Measurements from ENCODE around the gene TAGLN2.

Gene TAGLN2

DNA sequence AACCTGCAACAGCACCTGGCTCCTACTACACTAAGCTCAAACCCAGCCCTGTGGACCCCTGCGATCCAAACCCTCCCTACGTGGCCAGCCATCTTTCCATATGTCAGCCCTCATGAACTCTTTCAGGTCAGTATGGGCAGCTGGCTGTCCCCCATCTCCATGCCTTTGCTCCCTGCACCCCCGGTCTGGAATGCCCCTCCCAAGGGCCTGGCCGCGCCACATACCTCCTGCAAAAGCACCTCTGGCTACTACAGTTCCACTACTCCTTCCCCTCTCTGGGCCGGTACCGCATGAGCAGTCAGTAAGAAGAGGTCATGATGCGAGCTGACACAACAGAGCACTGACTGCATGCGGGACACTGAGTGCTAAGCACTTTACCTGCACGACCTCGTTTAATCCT lies 10.0 kb upstream of the TAGLN2 start:
- no peak for TF ChIP-seq GATA3 (IDR thresholded peaks at IDR 0.05; ENCODE audit: low read depth, low read length)
- no peak for TF ChIP-seq GATA2 (IDR thresholded peaks at IDR 0.05; ENCODE audit: low read depth, low read length)

DNA sequence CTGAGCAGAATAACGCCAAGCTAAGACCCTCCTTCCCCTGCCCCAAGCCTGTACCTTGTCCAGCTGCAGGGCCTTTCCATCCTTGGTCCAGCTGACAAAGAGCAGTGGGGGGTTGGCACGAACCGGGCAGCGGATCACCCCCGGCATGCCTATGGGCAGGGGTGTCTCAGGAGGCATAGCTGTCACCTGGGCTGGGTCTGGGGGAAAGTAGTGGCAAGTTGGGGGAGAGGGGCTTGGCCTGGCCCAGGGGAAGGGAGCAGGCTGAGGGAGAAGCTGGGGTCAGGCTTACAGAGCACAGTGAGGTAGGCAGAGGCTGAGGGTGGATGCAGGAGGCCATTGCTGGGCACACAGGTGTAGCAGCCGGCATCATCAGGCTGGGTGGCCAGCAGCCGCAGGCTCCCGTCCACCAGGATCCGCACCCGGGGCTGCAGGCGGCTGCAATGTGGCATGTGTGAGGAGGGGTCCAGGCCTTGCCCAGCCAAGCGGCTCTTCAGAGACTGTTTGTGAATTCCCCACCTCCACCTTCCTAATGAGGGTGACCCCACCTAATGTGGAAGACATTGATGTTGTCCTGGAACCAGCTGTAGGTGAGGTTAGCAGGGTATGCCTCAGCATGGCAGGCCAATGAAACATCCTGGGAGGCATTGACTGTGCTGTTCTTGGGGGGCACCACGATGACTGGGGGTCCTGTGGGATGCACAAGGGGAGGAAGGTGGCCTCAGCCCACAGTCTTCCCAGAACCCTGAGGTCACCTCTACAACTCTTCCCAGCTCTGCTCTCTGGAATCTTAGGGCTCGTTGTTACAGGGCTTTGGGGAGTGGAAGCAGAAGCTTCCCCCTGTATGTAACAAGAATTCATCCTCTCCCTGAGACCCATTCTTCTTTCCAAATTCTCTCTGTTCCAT lies 9.1 kb upstream of the TAGLN2 start:
- no peak for TF ChIP-seq GATA3 (IDR thresholded peaks at IDR 0.05; ENCODE audit: low read depth, low read length)

DNA sequence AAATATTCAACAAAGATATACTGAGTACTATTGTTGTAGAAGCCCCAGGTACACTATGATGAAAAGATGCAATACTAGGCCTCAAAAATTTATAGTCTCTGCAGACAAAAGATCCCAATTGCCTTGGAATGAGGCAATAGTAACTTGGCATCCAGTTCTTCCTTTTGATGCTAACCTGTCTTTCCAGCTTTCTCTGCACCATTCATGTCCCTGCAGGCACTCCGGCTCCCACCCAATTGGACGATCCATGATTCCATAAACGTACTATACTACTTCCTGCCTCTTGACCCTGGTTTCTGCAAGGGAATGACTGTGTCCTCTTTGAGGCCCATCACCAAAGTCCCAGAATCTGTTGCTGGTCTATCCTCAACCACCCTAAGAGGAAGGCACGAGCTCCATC lies 8.0 kb upstream of the TAGLN2 start:
- TF ChIP-seq GATA3 (IDR thresholded peaks at IDR 0.05; ENCODE audit: low read depth, low read length), result no peak
- TF ChIP-seq GATA2 (IDR thresholded peaks at IDR 0.05; ENCODE audit: low read depth, low read length), result no peak

DNA sequence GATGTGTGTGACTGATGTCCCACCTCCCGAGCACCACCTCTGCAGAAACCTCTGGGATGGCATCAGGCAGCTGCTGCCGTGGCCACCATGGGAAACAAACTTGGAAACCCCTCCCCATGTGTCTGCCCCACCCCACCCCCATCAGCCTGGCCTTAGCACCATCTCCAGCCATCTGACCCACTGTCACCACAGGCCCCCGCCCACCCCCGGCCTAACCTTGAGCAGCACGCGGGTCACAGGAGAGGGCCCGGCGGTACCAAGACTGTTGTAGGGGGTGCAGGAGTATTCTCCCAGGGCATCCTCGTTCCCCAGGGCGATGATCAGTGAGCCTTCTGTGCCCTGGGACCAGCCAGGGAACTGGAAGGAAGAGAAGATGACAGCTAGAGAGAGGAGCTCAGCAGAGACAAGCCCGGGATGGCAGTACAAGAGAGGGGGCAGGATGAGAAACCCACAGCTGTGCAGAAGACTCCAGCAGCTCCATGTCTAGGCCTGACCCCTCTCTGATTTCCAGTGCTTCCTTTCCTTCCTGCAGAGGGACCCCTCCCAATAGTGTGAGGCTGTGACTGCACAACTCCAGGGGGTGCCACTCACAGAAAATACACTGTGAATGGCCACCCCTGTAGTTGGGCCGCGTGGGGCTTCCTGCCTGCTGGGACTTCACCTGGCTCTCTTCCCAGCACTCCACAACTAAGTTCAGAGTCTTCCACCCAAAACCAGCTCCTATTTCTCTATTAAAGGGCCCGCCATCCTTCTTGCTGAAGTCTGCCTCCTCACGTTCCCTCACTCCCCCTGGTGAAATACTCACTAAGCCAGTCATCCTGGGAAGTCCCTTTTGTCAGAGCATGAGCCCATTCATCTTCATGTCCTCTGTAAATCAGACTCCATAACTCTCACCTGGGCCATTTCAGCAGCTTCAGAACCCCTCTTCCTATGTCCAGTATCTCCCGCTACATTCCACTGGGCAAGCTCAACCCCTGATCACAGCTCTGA lies 7.3 kb upstream of the TAGLN2 start:
- TF ChIP-seq GATA3 (IDR thresholded peaks at IDR 0.05; ENCODE audit: low read depth, low read length) (no peak), GATA2 (IDR thresholded peaks at IDR 0.05; ENCODE audit: low read depth, low read length) (no peak)

DNA sequence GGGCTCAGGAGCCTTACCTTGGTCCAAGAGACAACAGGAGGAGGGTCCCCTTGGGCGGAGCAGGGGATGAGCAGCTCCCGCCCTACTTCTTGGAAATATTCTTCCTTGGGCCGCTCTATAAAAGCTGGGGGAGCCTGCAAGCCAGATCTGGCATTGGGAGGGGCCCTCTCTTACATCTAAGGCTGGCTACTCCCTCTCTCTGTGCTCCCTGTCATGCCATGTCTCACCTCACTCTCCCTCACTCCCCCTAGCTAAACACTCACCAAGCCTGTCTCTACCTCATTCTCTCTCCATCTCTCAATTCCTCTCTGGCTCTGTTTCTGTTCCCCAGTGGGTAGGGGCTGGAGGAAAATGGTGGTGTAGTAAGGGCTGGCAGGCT lies 6.5 kb upstream of the TAGLN2 start:
- TF ChIP-seq GATA3 (IDR thresholded peaks at IDR 0.05; ENCODE audit: low read depth, low read length) (no peak), GATA2 (IDR thresholded peaks at IDR 0.05; ENCODE audit: low read depth, low read length) (no peak)

DNA sequence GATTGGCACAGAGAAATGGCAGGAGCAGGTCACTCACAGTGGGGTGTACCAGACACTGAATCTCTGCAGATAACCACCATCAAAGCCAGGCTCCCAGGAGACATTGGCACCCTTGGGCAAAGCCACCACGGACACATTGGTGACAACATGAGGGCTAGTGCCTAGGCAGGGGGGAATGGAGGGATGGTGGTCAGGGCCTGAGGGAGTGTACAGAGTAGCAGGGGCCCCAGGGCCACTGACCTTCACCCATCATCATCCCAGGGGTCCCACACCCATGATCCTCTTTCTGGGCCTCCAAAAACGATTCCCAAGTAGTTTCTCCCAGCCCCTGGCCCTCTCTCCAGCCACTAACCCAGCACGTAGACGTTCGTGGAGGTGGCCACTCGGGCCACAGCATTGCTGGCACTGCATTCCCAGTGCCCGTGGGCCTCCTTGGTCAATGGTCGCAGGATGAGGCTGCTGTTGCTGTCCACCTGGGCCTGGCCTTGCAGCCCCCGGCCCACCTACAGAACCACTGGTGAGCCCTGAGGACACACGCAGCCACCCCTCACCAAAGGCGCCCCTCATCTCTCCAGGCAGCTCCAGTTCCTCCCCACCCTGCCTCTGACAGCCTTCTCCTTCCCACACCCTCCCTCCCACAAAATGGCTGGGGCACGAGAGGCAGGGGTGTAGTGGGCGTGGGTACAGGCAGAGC lies 5.9 kb upstream of the TAGLN2 start:
- TF ChIP-seq GATA3 (IDR thresholded peaks at IDR 0.05; ENCODE audit: low read depth, low read length) (no peak), GATA2 (IDR thresholded peaks at IDR 0.05; ENCODE audit: low read depth, low read length) (no peak)

DNA sequence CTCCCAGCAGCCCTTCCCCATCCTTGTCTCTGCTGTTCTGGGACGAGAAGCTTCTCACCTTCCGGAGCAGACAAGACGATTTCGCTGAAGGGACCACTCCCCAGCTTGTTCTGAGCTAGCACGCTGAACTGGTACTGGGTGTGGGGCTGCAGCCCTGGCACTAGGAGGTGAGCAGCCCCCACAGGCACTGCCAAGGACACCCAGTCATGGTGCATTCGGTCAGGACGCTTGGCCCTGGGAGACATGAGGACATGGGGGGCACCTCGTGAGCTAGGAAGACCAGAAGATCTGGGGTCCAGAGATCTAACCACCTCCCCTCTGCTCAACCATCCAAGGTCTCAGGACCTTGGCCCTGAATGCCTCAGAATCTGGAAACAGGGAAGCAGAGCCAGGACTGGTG lies 5.3 kb upstream of the TAGLN2 start:
- TF ChIP-seq GATA2 (IDR thresholded peaks at IDR 0.05; ENCODE audit: low read depth, low read length), result no peak
- TF ChIP-seq GATA3 (IDR thresholded peaks at IDR 0.05; ENCODE audit: low read depth, low read length), result no peak

DNA sequence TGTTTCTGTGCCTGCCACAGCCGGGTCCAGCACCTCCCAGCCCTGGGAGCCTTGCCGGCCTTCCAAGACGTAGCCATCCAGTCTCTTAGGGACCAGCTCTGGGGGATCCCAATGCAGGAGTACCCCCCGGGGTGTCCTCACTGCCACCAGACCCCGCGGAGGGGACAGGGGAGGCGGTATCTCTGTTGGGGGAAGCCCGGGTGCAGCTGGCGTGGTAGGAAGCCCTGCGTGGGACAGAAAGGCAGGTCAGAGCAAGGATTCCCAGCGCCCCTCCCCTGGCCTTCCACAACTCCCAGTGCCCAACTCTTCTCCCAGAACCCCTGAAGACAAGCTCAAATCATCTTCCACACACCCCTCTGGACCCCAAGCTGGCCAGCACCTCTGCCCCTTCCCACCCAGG lies 4.9 kb upstream of the TAGLN2 start:
- TF ChIP-seq GATA3 (IDR thresholded peaks at IDR 0.05; ENCODE audit: low read depth, low read length), result no peak
- TF ChIP-seq GATA2 (IDR thresholded peaks at IDR 0.05; ENCODE audit: low read depth, low read length), result no peak

DNA sequence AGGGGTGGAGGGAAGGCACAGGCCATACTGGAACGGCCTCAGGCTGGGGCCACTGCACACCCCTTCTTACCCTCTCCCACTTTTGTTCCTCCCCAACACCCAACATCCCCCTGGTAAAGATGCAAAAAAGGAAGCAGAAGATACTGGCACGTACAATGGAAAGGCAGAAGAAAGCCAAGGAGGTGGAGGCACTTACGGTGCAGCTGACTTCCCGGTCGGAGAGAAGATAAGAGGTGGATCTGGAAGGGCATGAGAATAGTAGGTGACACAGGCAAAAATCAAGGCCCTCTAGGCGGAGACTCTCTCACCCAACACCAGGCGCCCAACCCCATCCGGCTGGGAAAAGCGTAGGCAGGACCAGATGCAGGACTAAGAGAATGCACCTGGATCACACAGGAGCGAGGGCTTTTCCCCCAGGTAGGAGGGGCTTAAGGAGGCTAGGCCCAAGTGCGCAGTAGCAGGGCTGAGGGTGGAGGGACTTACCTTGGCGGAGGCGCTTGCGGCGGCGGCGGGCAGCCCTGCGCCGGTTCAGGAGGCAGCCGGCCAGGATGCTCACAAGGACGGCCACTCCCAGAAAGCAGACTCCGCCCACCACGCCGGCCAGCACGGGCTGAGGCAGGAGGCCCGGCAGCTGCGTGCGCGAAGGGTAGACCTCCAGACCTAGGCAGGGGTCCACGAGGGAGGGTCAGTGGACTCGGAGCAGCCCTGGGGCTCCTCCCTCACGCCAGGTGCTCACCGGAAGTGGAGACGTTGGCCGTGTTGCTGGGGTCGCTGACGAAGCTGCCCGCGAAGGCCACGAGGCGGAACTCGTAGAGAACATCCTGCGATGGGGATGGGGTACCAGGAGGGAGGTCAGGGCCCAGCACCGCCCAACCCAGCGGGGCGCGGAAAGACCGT lies 4.1 kb upstream of the TAGLN2 start:
- no peak for TF ChIP-seq GATA2 (IDR thresholded peaks at IDR 0.05; ENCODE audit: low read depth, low read length)
- no peak for TF ChIP-seq GATA3 (IDR thresholded peaks at IDR 0.05; ENCODE audit: low read depth, low read length)

DNA sequence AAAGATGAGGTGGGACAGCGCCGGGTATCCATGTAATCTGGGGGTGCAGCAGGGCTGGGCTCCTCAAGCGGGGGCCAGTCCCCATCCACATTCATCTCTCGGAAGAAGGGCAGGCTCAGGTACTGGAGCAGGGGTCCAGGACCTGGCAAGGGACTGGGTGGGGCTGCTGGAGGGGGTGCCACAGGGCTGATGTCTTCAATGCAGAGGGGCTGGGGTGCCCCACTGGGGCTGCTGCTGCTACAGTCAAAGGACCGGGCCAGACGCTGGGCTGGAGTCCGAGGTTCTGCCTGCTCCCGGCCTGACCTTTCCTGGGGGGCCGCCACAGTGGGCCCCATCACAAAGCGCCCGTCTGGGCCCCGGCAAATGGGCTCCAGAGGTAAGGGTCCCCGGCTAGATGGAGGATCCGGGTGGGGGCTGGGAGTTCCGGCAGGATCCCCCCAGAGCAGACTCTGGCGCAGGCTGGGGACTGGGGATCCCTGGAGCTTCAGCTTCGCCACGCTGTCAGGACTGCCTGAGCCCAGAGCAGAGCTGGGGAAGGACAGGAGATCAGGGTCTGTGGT lies 3.3 kb upstream of the TAGLN2 start:
- TF ChIP-seq GATA2 (IDR thresholded peaks at IDR 0.05; ENCODE audit: low read depth, low read length) (no peak), GATA3 (IDR thresholded peaks at IDR 0.05; ENCODE audit: low read depth, low read length) (no peak)

DNA sequence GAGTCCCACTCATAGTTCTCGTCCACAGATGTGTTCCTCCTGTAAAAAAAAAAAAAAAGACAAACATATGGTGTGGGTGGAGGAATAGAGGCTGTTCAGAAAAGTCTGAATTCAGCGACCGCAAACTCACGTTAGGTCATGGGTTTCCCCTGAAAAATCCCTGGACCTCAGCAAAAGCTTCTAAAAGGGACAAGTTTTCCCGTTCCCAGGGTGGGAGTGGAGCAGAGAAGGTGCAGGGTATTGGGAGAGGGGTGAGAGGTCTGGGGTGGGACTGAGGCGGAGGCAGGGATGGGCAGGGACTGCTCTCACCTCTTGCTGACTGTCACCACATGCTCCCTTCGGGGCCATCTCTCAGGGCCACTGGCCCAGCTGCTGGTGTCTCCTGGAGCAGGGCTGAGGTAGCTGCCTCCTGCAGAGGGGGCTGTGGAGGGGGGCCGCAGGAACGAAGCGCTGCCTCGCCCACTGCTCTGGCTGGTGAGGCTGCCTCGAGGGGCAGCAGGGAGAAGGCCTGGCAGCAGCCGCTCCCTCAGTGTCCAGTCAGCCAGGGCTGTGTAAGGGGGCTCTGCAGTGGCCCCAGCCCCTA lies 2.6 kb upstream of the TAGLN2 start:
- TF ChIP-seq GATA2 (IDR thresholded peaks at IDR 0.05; ENCODE audit: low read depth, low read length) (no peak), GATA3 (IDR thresholded peaks at IDR 0.05; ENCODE audit: low read depth, low read length) (no peak)

DNA sequence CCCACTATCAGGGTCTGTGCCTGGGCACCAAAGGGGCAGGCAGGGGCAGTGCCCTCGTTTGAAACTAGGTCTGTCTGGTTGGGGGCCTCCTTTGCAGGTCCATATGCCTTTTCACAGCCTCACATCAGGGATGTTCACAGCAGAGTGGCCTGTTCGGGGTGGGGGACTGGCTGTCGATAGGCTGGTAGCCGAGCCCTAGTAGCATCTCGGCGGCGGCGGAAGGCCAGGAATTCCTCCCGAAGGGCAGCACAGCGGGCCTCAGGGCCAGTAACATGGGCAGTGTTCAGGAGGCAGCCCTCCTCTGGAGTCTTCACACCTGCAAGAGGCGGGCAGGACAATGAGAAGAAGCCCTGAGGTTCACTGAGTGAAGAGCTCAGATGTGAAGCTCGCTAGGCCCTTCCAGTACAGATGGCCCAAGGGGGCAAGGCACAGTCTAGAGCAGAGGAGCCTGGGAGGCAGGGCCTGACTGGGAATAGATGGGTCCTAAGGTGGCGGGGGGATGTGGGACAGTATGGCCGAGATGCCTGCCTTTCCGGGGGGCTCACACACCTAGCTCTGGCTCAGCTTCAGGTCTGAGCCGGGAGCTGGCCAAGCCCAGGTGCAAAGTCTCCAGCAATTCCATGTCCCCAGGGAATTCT lies 2.0 kb upstream of the TAGLN2 start:
- no peak for TF ChIP-seq GATA3 (IDR thresholded peaks at IDR 0.05; ENCODE audit: low read depth, low read length)
- TF ChIP-seq GATA2 (IDR thresholded peaks at IDR 0.05; ENCODE audit: low read depth, low read length), result no peak

Data from SH-SY5Y (cell line).